ENCODE measurements around the gene KRT7. TPM values are rescaled to one million over a fixed set of nuclear protein-coding genes. Genes with fewer than 3 reads are reported as not detected.

The KRT7 gene
- total and polyA plus RNA-seq, 2 experiments from 2014 or later, result 11.0 to 17.4 TPM

DNA sequence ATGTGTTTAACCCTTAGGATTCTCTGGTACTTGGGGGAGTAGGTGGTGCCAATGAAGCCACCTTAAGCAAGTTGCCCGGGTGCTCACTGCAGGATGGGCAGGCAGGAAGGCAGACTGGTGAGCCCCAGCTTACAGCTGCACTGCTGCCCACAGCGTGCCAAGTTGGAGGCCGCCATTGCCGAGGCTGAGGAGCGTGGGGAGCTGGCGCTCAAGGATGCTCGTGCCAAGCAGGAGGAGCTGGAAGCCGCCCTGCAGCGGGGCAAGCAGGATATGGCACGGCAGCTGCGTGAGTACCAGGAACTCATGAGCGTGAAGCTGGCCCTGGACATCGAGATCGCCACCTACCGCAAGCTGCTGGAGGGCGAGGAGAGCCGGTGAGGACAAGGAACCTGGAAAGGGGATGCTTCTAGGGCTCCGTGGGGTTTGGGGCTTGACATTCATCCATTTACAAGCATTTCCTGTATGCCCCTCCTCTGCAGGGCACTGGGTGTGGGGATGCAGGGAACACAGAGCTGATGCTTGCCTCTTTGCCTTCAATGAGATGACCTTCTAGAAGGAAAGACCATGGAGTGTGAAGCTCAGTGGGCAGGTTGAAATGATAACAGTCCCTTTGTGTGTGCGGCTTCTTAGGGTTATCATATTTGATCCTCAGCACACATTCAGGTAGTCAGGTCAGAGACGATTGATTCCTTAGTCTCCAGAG is 12.4 kb downstream of the KRT7 start:
- no peak overlapping the region for H3K4me2 ChIP-seq (ENCODE audit: unreplicated experiment)
- TF ChIP-seq EZH2phosphoT487 (IDR thresholded peaks at IDR 0.05; ENCODE audit: insufficient read depth, low read depth), result no peak
- no peak for TF ChIP-seq EZH2 (IDR thresholded peaks at IDR 0.05; ENCODE audit: insufficient read depth, poor library complexity, severe bottlenecking)
- WGBS, 2 experiments (ENCODE audit: low coverage in 1 of 2, low lambda C conversion rate in 2 of 2, missing lambda C conversion rate in 2 of 2), result 88 to 93% methylated on average over 20 of the region's 20 CpGs
- H3K36me3 ChIP-seq (ENCODE audit: low read depth), result no peaks in the 10 kb centered on the region
- H3K27ac ChIP-seq, result no peak overlapping the region
- no peak overlapping the region for H3K4me3 ChIP-seq
- no peaks in the 10 kb centered on the region for H3K79me2 ChIP-seq (ENCODE audit: insufficient read depth)
- in situ Hi-C loops (cut with MboI), result no loop called here
- no peak overlapping the region for H3K9ac ChIP-seq
- H3F3A ChIP-seq (ENCODE audit: insufficient read depth), result no peaks in the 10 kb centered on the region
- H2AFZ ChIP-seq, result no peak overlapping the region
- no peaks in the 10 kb centered on the region for H3K27me3 ChIP-seq (replicated peaks; ENCODE audit: insufficient read depth)
- H3K9me3 ChIP-seq (ENCODE audit: low read depth), result no peaks in the 10 kb centered on the region
- H3K9me2 ChIP-seq (ENCODE audit: insufficient read depth), result no peaks in the 10 kb centered on the region
- H4K20me1 ChIP-seq (ENCODE audit: insufficient read depth), result no peaks in the 10 kb centered on the region
- DNase-seq, result no peak
- H3K4me1 ChIP-seq (ENCODE audit: insufficient read depth), result peaks cover 28% of the 10 kb centered on the region

DNA sequence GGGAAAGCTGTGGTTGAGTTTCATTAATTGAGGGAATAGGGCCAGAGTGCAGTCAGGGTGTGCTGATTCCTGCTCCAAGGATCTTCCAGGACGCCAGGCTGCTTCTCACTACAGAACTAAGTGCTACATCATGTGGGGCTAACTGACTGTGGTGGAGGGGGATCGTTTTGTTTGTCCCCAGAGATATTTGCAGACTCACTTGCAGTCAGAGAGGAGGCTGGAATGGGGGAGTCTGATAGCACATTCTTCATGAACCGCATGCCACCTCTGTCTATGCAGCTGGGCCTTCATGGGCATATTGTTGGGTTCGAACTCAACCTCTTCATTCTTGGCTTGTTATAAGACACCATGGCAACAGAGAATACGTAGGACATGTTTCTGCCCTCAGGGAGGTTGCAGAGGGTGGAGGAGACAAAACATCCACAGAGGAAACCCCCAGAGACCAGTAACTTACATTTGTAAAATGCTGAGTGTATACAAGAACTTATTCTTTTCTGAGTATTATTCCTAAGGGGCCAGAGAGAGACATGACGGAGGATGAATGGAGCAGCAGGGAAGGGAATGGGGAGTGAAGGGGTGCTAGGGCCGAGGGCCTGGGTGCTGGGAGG is 13.0 kb downstream of the KRT7 start:
- TF ChIP-seq EZH2phosphoT487 (IDR thresholded peaks at IDR 0.05; ENCODE audit: insufficient read depth, low read depth), result no peak
- TF ChIP-seq EZH2 (IDR thresholded peaks at IDR 0.05; ENCODE audit: insufficient read depth, poor library complexity, severe bottlenecking), result no peak
- Histone ChIP-seq H3K36me3 (ENCODE audit: low read depth) (no peaks in the 10 kb centered on the region), H3F3A (ENCODE audit: insufficient read depth) (no peaks in the 10 kb centered on the region), H3K9me2 (ENCODE audit: insufficient read depth) (no peaks in the 10 kb centered on the region), H3K9ac (no peak overlapping the region), H2AFZ (no peak overlapping the region), H3K4me3 (no peak overlapping the region), H3K27ac (no peak overlapping the region), H4K20me1 (ENCODE audit: insufficient read depth) (no peaks in the 10 kb centered on the region), H3K4me2 (ENCODE audit: unreplicated experiment) (no peak overlapping the region), H3K4me1 (ENCODE audit: insufficient read depth) (peaks cover 28% of the 10 kb centered on the region), H3K9me3 (ENCODE audit: low read depth) (no peaks in the 10 kb centered on the region), H3K79me2 (ENCODE audit: insufficient read depth) (no peaks in the 10 kb centered on the region), H3K27me3 (replicated peaks; ENCODE audit: insufficient read depth) (no peaks in the 10 kb centered on the region)
- no peak for DNase-seq
- 67 to 73% methylated on average over 7 of the region's 7 CpGs for WGBS, 2 experiments (ENCODE audit: low coverage in 1 of 2, low lambda C conversion rate in 2 of 2, missing lambda C conversion rate in 2 of 2)
- in situ Hi-C loops (cut with MboI), result no loop called here

GRCh38 chr12:52246720-52247621 is 13.9 kb downstream of the KRT7 start:
- 75 to 78% methylated on average over 10 of the region's 10 CpGs for WGBS, 2 experiments (ENCODE audit: low coverage in 1 of 2, low lambda C conversion rate in 2 of 2, missing lambda C conversion rate in 2 of 2)

More at GRCh38 chr12:52246720-52247621, 13.9 kb downstream of the KRT7 start:
- Histone ChIP-seq H3K79me2 (ENCODE audit: insufficient read depth) (no peaks in the 10 kb centered on the region), H2AFZ (no peak overlapping the region), H3K9me2 (ENCODE audit: insufficient read depth) (no peaks in the 10 kb centered on the region), H4K20me1 (ENCODE audit: insufficient read depth) (no peaks in the 10 kb centered on the region), H3K27ac (no peak overlapping the region), H3K4me1 (ENCODE audit: insufficient read depth) (peaks cover 28% of the 10 kb centered on the region), H3K36me3 (ENCODE audit: low read depth) (no peaks in the 10 kb centered on the region), H3K27me3 (replicated peaks; ENCODE audit: insufficient read depth) (no peaks in the 10 kb centered on the region), H3F3A (ENCODE audit: insufficient read depth) (no peaks in the 10 kb centered on the region), H3K9me3 (ENCODE audit: low read depth) (no peaks in the 10 kb centered on the region), H3K9ac (no peak overlapping the region), H3K4me3 (no peak overlapping the region), H3K4me2 (ENCODE audit: unreplicated experiment) (no peak overlapping the region)
- DNase-seq, result no peak
- in situ Hi-C loops (cut with MboI), result no loop called here
- TF ChIP-seq EZH2phosphoT487 (IDR thresholded peaks at IDR 0.05; ENCODE audit: insufficient read depth, low read depth) (no peak), EZH2 (IDR thresholded peaks at IDR 0.05; ENCODE audit: insufficient read depth, poor library complexity, severe bottlenecking) (no peak)

Measured in GM23248 (cell line).